Keratinocyte (primary cell): ENCODE data around the gene MAGEA8. TPM values are rescaled to one million over a fixed set of nuclear protein-coding genes. Genes with fewer than 3 reads are reported as not detected.

Experiments
- DNase-seq: peaks from one replicate; pipeline ENCODE4 v3.0.0-alpha.2; 2011; ENCODE audit warnings: low read depth, missing footprints, low spot score
- FAIRE-seq: peaks from 2 replicates; lab custom pipeline; 2011; peaks lifted over from hg19 to GRCh38; lab: Jason Lieb, UNC
- H2AFZ ChIP-seq: 2 replicates; pipeline ENCODE4 v1.6.0; 2012; ENCODE audit warnings: low read length, control low read depth, inconsistent platforms; ENCODE audit not compliant: control insufficient read depth
- H3K27ac ChIP-seq: 2 replicates; pipeline ENCODE4 v1.5.1; 2011; ENCODE audit warnings: low read length; ENCODE audit not compliant: control insufficient read depth, insufficient read depth
- H3K27me3 ChIP-seq: 3 replicates; pipeline ENCODE4 v1.6.0; 2011; ENCODE audit warnings: low read length; ENCODE audit not compliant: control insufficient read depth, insufficient read depth; ENCODE audit errors: extremely low read depth
- H3K36me3 ChIP-seq, 2 experiments: 2 replicates in 1 of 2; 3 replicates in 1 of 2; pipeline ENCODE4 v1.5.1; 2011; ENCODE audit warnings: low read length in 2 of 2, mild to moderate bottlenecking in 1 of 2; ENCODE audit not compliant: control insufficient read depth in 2 of 2, insufficient read depth in 2 of 2; ENCODE audit errors: extremely low read depth in 1 of 2
- H3K4me1 ChIP-seq: 3 replicates; pipeline ENCODE4 v1.5.1; 2011; ENCODE audit warnings: low read length; ENCODE audit not compliant: control insufficient read depth, insufficient read depth; ENCODE audit errors: extremely low read depth
- H3K4me2 ChIP-seq: 3 replicates; pipeline ENCODE4 v1.6.0; 2011; ENCODE audit warnings: low read depth, low read length; ENCODE audit not compliant: control insufficient read depth, insufficient read depth; ENCODE audit errors: extremely low read depth
- H3K4me3 ChIP-seq, 3 experiments: fragments of 200-600 bp in 1 of 3; sonication (generic) in 1 of 3; 2 replicates in 2 of 3; 3 replicates in 1 of 3; pipeline ENCODE4 v1.5.1; 2011 to 2016; ENCODE audit warnings: low read length in 3 of 3, mild to moderate bottlenecking in 3 of 3, control low read depth in 2 of 3, inconsistent platforms in 1 of 3, low read depth in 1 of 3, mixed read lengths in 1 of 3, mixed run types in 1 of 3, moderate library complexity in 1 of 3; ENCODE audit not compliant: control insufficient read depth in 2 of 3, insufficient read depth in 2 of 3; ENCODE audit errors: extremely low read depth in 1 of 3
- H3K79me2 ChIP-seq: 2 replicates; pipeline ENCODE4 v1.6.0; 2012; ENCODE audit warnings: low read length; ENCODE audit not compliant: control insufficient read depth, insufficient read depth
- H3K9ac ChIP-seq: 3 replicates; pipeline ENCODE4 v1.6.0; 2011; ENCODE audit warnings: low read length; ENCODE audit not compliant: control insufficient read depth, insufficient read depth; ENCODE audit errors: extremely low read depth
- H3K9me1 ChIP-seq: 3 replicates; pipeline ENCODE4 v1.6.0; 2011; ENCODE audit warnings: low read length; ENCODE audit not compliant: control insufficient read depth, insufficient read depth; ENCODE audit errors: extremely low read depth
- H3K9me3 ChIP-seq: 2 replicates; pipeline ENCODE4 v1.5.1; 2012; ENCODE audit warnings: low read depth, low read length; ENCODE audit not compliant: control insufficient read depth
- H4K20me1 ChIP-seq: 3 replicates; pipeline ENCODE4 v1.6.0; 2011; ENCODE audit warnings: low read length; ENCODE audit not compliant: control insufficient read depth, insufficient read depth; ENCODE audit errors: extremely low read depth
- CTCF ChIP-seq, 3 experiments: IDR thresholded peaks in 1 of 3; conservative IDR thresholded peaks in 1 of 3; optimal IDR thresholded peaks in 1 of 3; 2 replicates in 2 of 3; 3 replicates in 1 of 3; pipeline versions ENCODE3 to v1.5.1; 2011; ENCODE audit warnings: low read length in 3 of 3, mild to moderate bottlenecking in 3 of 3, moderate library complexity in 2 of 3, control low read depth in 1 of 3, inconsistent platforms in 1 of 3; ENCODE audit not compliant: insufficient read depth in 2 of 3; ENCODE audit errors: extremely low read depth in 1 of 3
- EZH2 ChIP-seq: IDR thresholded peaks from one replicate; pipeline ENCODE4 v1.6.1; 2012; ENCODE audit warnings: inconsistent platforms, mild to moderate bottlenecking, low read length, moderate library complexity
- dilution Hi-C: fragments of 300-500 bp; cut with MboI; formaldehyde crosslinking; loops from one replicate; pipeline ENCODE4 v1.7.0; 2020; ENCODE audit warnings: low sequenced_read_pairs; ENCODE audit not compliant: extremely low pct_ligation_motif_present
- polyA plus RNA-seq, 5 experiments: library from polyadenylated mRNA; depleted of rRNA in 3 of 5; stranded (reverse) in 3 of 5; stranded (forward) in 1 of 5; unstranded in 1 of 5; fragments of >200 nt; gene quantifications; 1 replicate in 1 of 5; 2 replicates in 3 of 5; 3 replicates in 1 of 5; pipeline versions ENCODE4 v1.2.1 to v1.2.3, GENCODE V29; 2011 to 2012; ENCODE audit warnings: missing spikeins in 2 of 5, low read depth in 1 of 5, low replicate concordance in 1 of 5

MAGEA8 gene
- polyA plus RNA-seq, 1 donor (not counting 4 experiments of a cell fraction or from before 2014, with no cell fraction given) = not detected

DNA sequence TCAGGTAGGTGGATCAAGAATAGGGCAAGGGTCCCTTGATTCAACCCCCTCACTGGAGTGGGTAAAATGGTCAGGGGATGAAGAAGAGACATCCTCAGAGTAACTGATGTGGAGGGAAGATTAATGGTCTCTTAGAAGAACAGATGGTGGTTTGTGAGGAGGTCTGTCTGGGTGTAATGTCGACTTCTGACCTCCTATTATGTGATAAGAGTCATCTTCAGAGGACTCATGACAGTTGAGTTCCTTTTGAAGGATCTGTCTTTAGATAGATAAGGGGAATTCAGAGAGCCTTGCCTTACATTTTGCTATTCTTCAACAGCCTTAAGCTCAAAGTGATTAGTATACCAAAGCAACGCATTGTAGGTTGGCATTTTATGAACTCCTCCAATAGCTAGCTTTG, 27.1 kb upstream of the MAGEA8 start:
- TF ChIP-seq EZH2 (no peak), CTCF (optimal IDR thresholded peaks at IDR 0.05 in 1 of 3, IDR thresholded peaks at IDR 0.05 in 1 of 3, conservative IDR thresholded peaks at IDR 0.05 in 1 of 3; ENCODE audit: extremely low read depth in 1 of 3, insufficient read depth in 2 of 3, low read length in 3 of 3) (no peak)
- H3K79me2 ChIP-seq = no peaks in the 10 kb centered on the region
- H4K20me1 ChIP-seq = no peaks in the 10 kb centered on the region
- H3K27me3 ChIP-seq = no peaks in the 10 kb centered on the region
- H3K9ac ChIP-seq = no peak overlapping the region
- no peak overlapping the region for H3K4me2 ChIP-seq
- H3K4me1 ChIP-seq = no peaks in the 10 kb centered on the region
- no peak overlapping the region for H3K4me3 ChIP-seq
- H3K9me3 ChIP-seq = no peaks in the 10 kb centered on the region
- H3K9me1 ChIP-seq = no peaks in the 10 kb centered on the region
- no peak for FAIRE-seq
- DNase-seq = no peak
- H3K27ac ChIP-seq = no peak overlapping the region
- H2AFZ ChIP-seq = no peak overlapping the region
- dilution Hi-C loops = no loop called here
- no peaks in the 10 kb centered on the region for H3K36me3 ChIP-seq

DNA sequence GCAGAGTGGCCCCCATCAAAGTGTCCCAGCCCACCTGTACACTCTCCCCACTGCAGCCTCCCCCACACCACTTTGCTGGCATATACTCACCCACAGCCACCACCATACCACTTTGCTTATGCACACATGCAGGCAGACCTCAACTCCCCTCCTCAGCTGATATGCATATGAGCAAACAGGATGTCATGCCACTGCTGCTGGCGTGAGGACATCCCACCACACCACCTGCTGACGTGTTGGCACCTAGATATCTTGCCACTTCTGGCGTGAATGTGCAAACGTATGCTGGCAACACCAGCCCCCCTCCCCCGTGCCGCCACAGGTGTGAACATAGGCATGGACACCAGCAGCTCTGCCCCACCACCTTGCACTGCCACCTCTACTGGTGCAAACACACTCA, 22.4 kb upstream of the MAGEA8 start:
- Histone ChIP-seq H3K9me3 (no peaks in the 10 kb centered on the region), H3K4me1 (no peaks in the 10 kb centered on the region), H3K9me1 (no peaks in the 10 kb centered on the region), H3K27ac (no peak overlapping the region), H2AFZ (no peak overlapping the region), H3K27me3 (no peaks in the 10 kb centered on the region), H3K36me3 (no peaks in the 10 kb centered on the region), H3K9ac (no peak overlapping the region), H3K79me2 (no peaks in the 10 kb centered on the region), H4K20me1 (no peaks in the 10 kb centered on the region), H3K4me3 (no peak overlapping the region), H3K4me2 (no peak overlapping the region)
- dilution Hi-C loops = no loop called here
- FAIRE-seq = no peak
- TF ChIP-seq EZH2 (no peak), CTCF (optimal IDR thresholded peaks at IDR 0.05 in 1 of 3, IDR thresholded peaks at IDR 0.05 in 1 of 3, conservative IDR thresholded peaks at IDR 0.05 in 1 of 3; ENCODE audit: extremely low read depth in 1 of 3, insufficient read depth in 2 of 3, low read length in 3 of 3) (no peak)
- DNase-seq = no peak
